IMR-90 (cell line): ENCODE measurements around the gene MRTFB. TPM values are rescaled to one million over a fixed set of nuclear protein-coding genes. Genes with fewer than 3 reads are reported as not detected.

ENCODE experiments used
- ATAC-seq: fragments of 200-7000 bp; cut with Tn5 transposase; 2 replicates; pipeline ENCODE4 v1.9.1; 2020; ENCODE audit warnings: low read depth, mild to moderate bottlenecking, moderate library complexity
- BruUV-seq: library from RNA; stranded (reverse); fragments of 400-500 nt; replicated peaks from 2 replicates; lab custom pipeline; 2021; lab: Mats Ljungman, UMichigan
- CTCF ChIA-PET: fragments of 300-600 bp; formaldehyde crosslinking; extraction: SDS; loops from one replicate; lab custom pipeline; 2021; ENCODE audit warnings: antibody characterized with exemption; lab: Yijun Ruan, JAX
- POLR2A ChIA-PET: fragments of 300-600 bp; sonication (Branson Sonifier 250); formaldehyde crosslinking; loops from one replicate; lab custom pipeline; 2022; ENCODE audit warnings: antibody characterized with exemption; ENCODE audit not compliant: unreplicated experiment; lab: Charles Lee
- DNase-seq: peaks from one replicate; pipeline ENCODE4 v3.0.0; 2013
- H2AFZ ChIP-seq: replicated peaks from 2 replicates; pipeline ENCODE3; 2013; ENCODE audit warnings: low read length, mild to moderate bottlenecking; ENCODE audit not compliant: poor library complexity
- H2AK5ac ChIP-seq: 2 replicates; pipeline ENCODE4 v1.6.1; 2013; ENCODE audit warnings: low read depth, low read length, inconsistent platforms
- H2AK9ac ChIP-seq: replicated peaks from 2 replicates; pipeline ENCODE3; 2013; ENCODE audit warnings: mild to moderate bottlenecking, low read depth, low read length, moderate library complexity; ENCODE audit not compliant: poor library complexity
- H2BK120ac ChIP-seq: 2 replicates; pipeline ENCODE4 v1.6.1; 2013; ENCODE audit warnings: low read depth, low read length, inconsistent platforms
- H2BK15ac ChIP-seq: 3 replicates; pipeline ENCODE4 v1.6.1; 2013; ENCODE audit warnings: low read depth, low read length, inconsistent platforms
- H2BK20ac ChIP-seq: 2 replicates; pipeline ENCODE4 v1.6.1; 2013; ENCODE audit warnings: low read depth, mild to moderate bottlenecking, inconsistent platforms, low read length, moderate library complexity
- H2BK5ac ChIP-seq: 2 replicates; pipeline ENCODE4 v1.6.1; 2013; ENCODE audit warnings: mild to moderate bottlenecking, low read depth, low read length, inconsistent platforms; ENCODE audit not compliant: poor library complexity, severe bottlenecking
- H3K14ac ChIP-seq: replicated peaks from 2 replicates; pipeline ENCODE4 v1.6.1; 2013; ENCODE audit warnings: low read depth, low read length, inconsistent platforms
- H3K18ac ChIP-seq: 2 replicates; pipeline ENCODE4 v1.6.1; 2013; ENCODE audit warnings: low read depth, low read length, control low read depth
- H3K23ac ChIP-seq: 2 replicates; pipeline ENCODE4 v1.6.1; 2013; ENCODE audit warnings: low read depth, low read length, inconsistent platforms
- H3K27ac ChIP-seq: 2 replicates; pipeline ENCODE4 v1.5.1; 2013; ENCODE audit warnings: mild to moderate bottlenecking, control low read depth, low read length; ENCODE audit not compliant: insufficient read depth
- H3K27me3 ChIP-seq: 2 replicates; pipeline ENCODE4 v1.6.1; 2013; ENCODE audit warnings: low read length; ENCODE audit not compliant: control insufficient read depth, insufficient read depth
- H3K36me3 ChIP-seq: 2 replicates; pipeline ENCODE4 v1.6.1; 2013; ENCODE audit warnings: low read length, mixed read lengths; ENCODE audit not compliant: control insufficient read depth, insufficient read depth
- H3K4ac ChIP-seq: 2 replicates; pipeline ENCODE4 v1.6.1; 2013; ENCODE audit warnings: low read depth, low read length, inconsistent platforms
- H3K4me1 ChIP-seq: 2 replicates; pipeline ENCODE4 v1.6.1; 2013; ENCODE audit warnings: low read length, mixed read lengths; ENCODE audit not compliant: control insufficient read depth, insufficient read depth
- H3K4me2 ChIP-seq: 2 replicates; pipeline ENCODE4 v1.6.1; 2013; ENCODE audit warnings: low read depth, mild to moderate bottlenecking, control low read depth, low read length, moderate library complexity
- H3K4me3 ChIP-seq: 2 replicates; pipeline ENCODE4 v1.5.1; 2013; ENCODE audit warnings: low read depth, mild to moderate bottlenecking, control low read depth, low read length, moderate library complexity; ENCODE audit not compliant: insufficient read depth
- H3K56ac ChIP-seq: 2 replicates; pipeline ENCODE4 v1.6.1; 2013; ENCODE audit warnings: low read length, inconsistent platforms; ENCODE audit not compliant: insufficient read depth; ENCODE audit errors: extremely low read depth
- H3K79me1 ChIP-seq, 2 experiments: 2 replicates each; pipeline ENCODE4 v1.6.1; 2013; ENCODE audit warnings: low read length in 2 of 2, inconsistent platforms in 1 of 2, low read depth in 1 of 2
- H3K9ac ChIP-seq: 2 replicates; pipeline ENCODE4 v1.6.1; 2013; ENCODE audit warnings: low read depth, low read length, control low read depth
- H3K9me1 ChIP-seq: 2 replicates; pipeline ENCODE4 v1.6.1; 2013; ENCODE audit warnings: low read length, inconsistent platforms; ENCODE audit not compliant: insufficient read depth
- H3K9me3 ChIP-seq: 2 replicates; pipeline ENCODE4 v1.6.1; 2013; ENCODE audit warnings: low read length; ENCODE audit not compliant: control insufficient read depth, insufficient read depth
- H4K20me1 ChIP-seq: 2 replicates; pipeline ENCODE4 v1.6.1; 2013; ENCODE audit warnings: low read length, inconsistent platforms; ENCODE audit not compliant: insufficient read depth
- H4K5ac ChIP-seq: 2 replicates; pipeline ENCODE4 v1.6.1; 2013; ENCODE audit warnings: mild to moderate bottlenecking, low read depth, low read length, control low read depth
- H4K8ac ChIP-seq, 2 experiments: 2 replicates each; pipeline ENCODE4 v1.6.1; 2013; ENCODE audit warnings: low read depth in 2 of 2, low read length in 2 of 2, control low read depth in 1 of 2, inconsistent platforms in 1 of 2
- H4K91ac ChIP-seq: 2 replicates; pipeline ENCODE4 v1.6.1; 2013; ENCODE audit warnings: low read depth, low read length, inconsistent platforms; ENCODE audit not compliant: insufficient read depth
- BHLHE40 ChIP-seq: fragments of 150-350 bp; IDR thresholded peaks from 2 replicates; pipeline ENCODE4 v1.6.1; 2016; ENCODE audit warnings: mild to moderate bottlenecking, low read depth, low read length
- CEBPB ChIP-seq: IDR thresholded peaks from 2 replicates; pipeline ENCODE4 v1.6.1; 2012; ENCODE audit warnings: low read depth, low read length, improper control_type of control experiment
- CHD1 ChIP-seq: IDR thresholded peaks from 2 replicates; pipeline ENCODE4 v1.6.1; 2012; ENCODE audit warnings: low read depth, low read length, improper control_type of control experiment
- CTCF ChIP-seq: conservative IDR thresholded peaks from 2 replicates; pipeline ENCODE4 v1.5.1; 2012; ENCODE audit warnings: mild to moderate bottlenecking, low read depth, low read length, improper control_type of control experiment
- ELK1 ChIP-seq: fragments of 150-350 bp; IDR thresholded peaks from 2 replicates; pipeline ENCODE4 v1.6.1; 2016; ENCODE audit warnings: low read depth, mild to moderate bottlenecking, low read length, moderate library complexity, borderline replicate concordance
- FOS ChIP-seq: fragments of 150-350 bp; IDR thresholded peaks from 2 replicates; pipeline ENCODE4 v1.6.1; 2016; ENCODE audit warnings: low read depth, low read length
- MAFK ChIP-seq: IDR thresholded peaks from 2 replicates; pipeline ENCODE4 v1.6.1; 2012; ENCODE audit warnings: low read depth, low read length, improper control_type of control experiment
- MAZ ChIP-seq: IDR thresholded peaks from 2 replicates; pipeline ENCODE4 v1.6.1; 2012; ENCODE audit warnings: low read depth, mild to moderate bottlenecking, low read length, improper control_type of control experiment, moderate library complexity, borderline replicate concordance
- NFE2L2 ChIP-seq: fragments of 150-350 bp; IDR thresholded peaks from 2 replicates; pipeline ENCODE4 v1.6.1; 2016; ENCODE audit warnings: low read depth, mild to moderate bottlenecking, low read length
- RCOR1 ChIP-seq: IDR thresholded peaks from 2 replicates; pipeline ENCODE4 v1.6.1; 2012; ENCODE audit warnings: mild to moderate bottlenecking, low read length, improper control_type of control experiment; ENCODE audit not compliant: insufficient replicate concordance
- RFX5 ChIP-seq: IDR thresholded peaks from 2 replicates; pipeline ENCODE4 v1.8.0; 2012; ENCODE audit warnings: low read depth, mild to moderate bottlenecking, low read length, moderate library complexity
- USF2 ChIP-seq: fragments of 150-350 bp; IDR thresholded peaks from 2 replicates; pipeline ENCODE4 v1.6.1; 2017; ENCODE audit warnings: mild to moderate bottlenecking, antibody characterized with exemption, low read length, low read depth
- WGBS, 2 experiments: methylation state at CpG; one replicate each; pipeline versions ENCODE4 v1.1.5 to v1.1.7; 2013; ENCODE audit warnings: missing lambda C conversion rate in 2 of 2; ENCODE audit not compliant: insufficient read length in 1 of 2; ENCODE audit errors: extremely low coverage in 2 of 2; 5-methylcytosine and 5-hydroxymethylcytosine counted together
- dilution Hi-C: fragments of 300-500 bp; cut with HindIII; formaldehyde crosslinking; loops from one replicate; pipeline ENCODE4 v1.14.3; 2018; ENCODE audit warnings: low sequenced_read_pairs; ENCODE audit not compliant: unreplicated experiment
- in situ Hi-C: fragments of 300-500 bp; cut with MboI; formaldehyde crosslinking; loops from 3 replicates; pipeline ENCODE4 v1.14.3; 2019; ENCODE audit warnings: low sequenced_read_pairs, inconsistent platforms, mixed read lengths
- intact Hi-C: fragments of 100-400 bp; cut with micrococcal nuclease; formaldehyde crosslinking; loops from 2 replicates; pipeline ENCODE4 v1.10.0; 2022
- polyA plus RNA-seq, 3 experiments: library from polyadenylated mRNA; depleted of rRNA; stranded (reverse); fragments of >200 nt; gene quantifications; 2 replicates each; pipeline ENCODE4 v1.2.3, GENCODE V29; 2012; ENCODE audit warnings: low replicate concordance in 1 of 3
- total RNA-seq: library from RNA; depleted of rRNA; stranded (reverse); fragments of >200 nt; gene quantifications from 2 replicates; pipeline ENCODE4 v1.2.3, GENCODE V29; 2012

Gene MRTFB
- total and polyA plus RNA-seq, 2 of the 4 experiments (the other 2 are of a cell fraction): 4.4 to 5.4 TPM

GRCh38 chr16:14109077-14109775, 38.1 kb downstream of the MRTFB start:
- H3K4me2 ChIP-seq: no peak overlapping the region
- H3K4ac ChIP-seq: no peak overlapping the region
- H2BK15ac ChIP-seq: no peak overlapping the region
- dilution Hi-C loops (no loop called here), in situ Hi-C loops (no loop called here), intact Hi-C loops (no loop called here)
- CTCF ChIA-PET: interaction anchor here (1.3 to 1.8 kb wide), 2 partner anchors 10 to 77 kb away, joined by 4 to 5 read pairs; no protein-coding TSS in a partner anchor
- no peaks in the 10 kb centered on the region for H3K27me3 ChIP-seq
- peaks cover 3% of the 10 kb centered on the region; the same call in 1 of the 2 replicates for H4K20me1 ChIP-seq
- H3K27ac ChIP-seq: no peak overlapping the region
- H4K5ac ChIP-seq: no peak overlapping the region
- H3K56ac ChIP-seq: no peak overlapping the region
- POLR2A ChIA-PET: no interaction called here
- no peak overlapping the region for H2BK120ac ChIP-seq
- peaks cover 25 to 37% of the 10 kb centered on the region in 2 experiments for H3K79me1 ChIP-seq
- no peak overlapping the region for H2AK5ac ChIP-seq
- H3K23ac ChIP-seq: no peak overlapping the region
- H2AK9ac ChIP-seq: no peak overlapping the region
- no peak overlapping the region for H2BK20ac ChIP-seq
- TF ChIP-seq FOS (no peak), NFE2L2 (no peak), RCOR1 (no peak), RFX5 (no peak), CEBPB (no peak), USF2 (no peak), CTCF (no peak), MAZ (no peak), ELK1 (no peak), MAFK (no peak), BHLHE40 (no peak), CHD1 (no peak)
- no peaks in the 10 kb centered on the region for H3K36me3 ChIP-seq
- no peak overlapping the region for H4K8ac ChIP-seq
- no peak overlapping the region for H3K4me3 ChIP-seq
- H3K4me1 ChIP-seq: peaks cover 10% of the 10 kb centered on the region
- WGBS, 2 experiments: 100% methylated on average over 1 of the region's 7 CpGs; no CpG with 5 or more reads in 1 of the 2 experiments
- H2AFZ ChIP-seq: no peak overlapping the region
- peaks cover 9% of the 10 kb centered on the region; the same call in 1 of the 2 replicates for H3K9me1 ChIP-seq
- ATAC-seq: no peak
- H3K9ac ChIP-seq: no peak overlapping the region
- no peaks in the 10 kb centered on the region for H3K9me3 ChIP-seq
- no peak overlapping the region for H2BK5ac ChIP-seq
- DNase-seq: no peak
- no TSS peak for BruUV-seq
- no peak overlapping the region for H3K14ac ChIP-seq
- H4K91ac ChIP-seq: no peak overlapping the region
- H3K18ac ChIP-seq: no peak overlapping the region
